Effector memory CD4-positive, alpha-beta T cell (primary cell): ENCODE measurements around the gene ATP7B.
"Not testable (repeated sequence)": the region's sequence is repeated elsewhere in the genome, so short reads cannot be mapped to it uniquely, and the experiment has no call there.

ENCODE experiments used
- DNase-seq, 3 donors: peaks; one replicate each; pipeline ENCODE4 v3.0.0-alpha.2; 2020
- H3K27ac ChIP-seq: 2 replicates; pipeline ENCODE4 v1.7.0; 2013; ENCODE audit warnings: mild to moderate bottlenecking, low read length, moderate library complexity; ENCODE audit not compliant: insufficient read depth, poor library complexity, severe bottlenecking
- H3K27me3 ChIP-seq: replicated peaks from 2 replicates; pipeline ENCODE4 v1.7.0; 2013; ENCODE audit warnings: mild to moderate bottlenecking, low read length; ENCODE audit not compliant: insufficient read depth, control insufficient read depth, poor library complexity, severe bottlenecking
- H3K36me3 ChIP-seq: 2 replicates; pipeline ENCODE4 v1.7.0; 2013; ENCODE audit warnings: mild to moderate bottlenecking, low read length, moderate library complexity; ENCODE audit not compliant: control insufficient read depth, insufficient read depth
- H3K4me1 ChIP-seq: 2 replicates; pipeline ENCODE4 v1.7.0; 2013; ENCODE audit warnings: low read length, mild to moderate bottlenecking; ENCODE audit not compliant: control insufficient read depth, insufficient read depth, poor library complexity, severe bottlenecking
- H3K4me3 ChIP-seq: 2 replicates; pipeline ENCODE4 v1.7.0; 2013; ENCODE audit warnings: low read length, low read depth, mild to moderate bottlenecking; ENCODE audit not compliant: insufficient read depth, poor library complexity, severe bottlenecking
- H3K9me3 ChIP-seq: 2 replicates; pipeline ENCODE4 v1.7.0; 2013; ENCODE audit warnings: mild to moderate bottlenecking, low read length, moderate library complexity; ENCODE audit not compliant: control insufficient read depth
- total RNA-seq, 3 donors: gene quantifications; one replicate each; lab custom pipeline; 2026; lab: John Stamatoyannopoulos, UW

ATP7B gene
- 1.6 to 2.9 (median 1.9) reads per million in 3 donors for total RNA-seq

DNA sequence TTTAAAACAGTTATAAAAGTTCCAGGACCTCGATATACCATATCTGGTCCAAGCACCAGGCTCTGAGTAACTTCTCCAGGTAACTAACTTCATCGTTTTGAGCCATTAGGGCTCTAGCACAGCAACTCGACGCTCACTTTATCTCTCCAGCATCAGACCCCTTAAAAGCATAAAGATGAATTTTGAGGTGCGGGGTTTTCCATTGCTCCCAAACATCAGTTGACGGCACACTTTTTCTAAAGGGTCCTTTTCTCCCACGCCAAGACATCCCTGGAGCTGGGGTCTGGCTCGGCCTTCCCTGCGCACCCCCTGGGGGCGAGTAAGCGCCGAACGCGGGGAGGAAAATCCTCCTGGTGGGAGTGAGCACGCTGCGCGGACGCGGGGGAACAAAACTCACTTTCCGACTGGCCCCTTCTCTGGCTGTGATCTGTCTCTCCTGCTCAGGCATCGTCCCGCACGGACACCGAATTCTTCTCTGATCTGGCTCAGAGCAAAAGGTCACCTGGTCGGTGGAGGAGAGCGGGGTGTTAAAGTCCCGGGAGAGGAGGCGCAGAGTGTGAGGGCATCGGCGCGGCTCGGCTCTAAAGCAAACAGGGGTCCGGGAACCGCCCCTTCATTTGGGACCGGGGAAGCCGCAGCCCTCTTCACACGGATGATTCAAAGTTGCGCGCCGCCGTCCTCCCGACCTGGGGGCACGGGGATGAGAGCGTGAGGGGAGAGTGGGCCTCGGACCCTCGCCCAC lies at the start of gene ATP7B:
ATP7B (minus strand) TSS at position 561 of the 742 bp plus-strand sequence; CDS start at position 448, 113 bp downstream.
- no peaks in the 10 kb centered on the region for H3K27me3 ChIP-seq
- H3K4me3 ChIP-seq, result peak within 1 kb of the TSS; percentile 94
- no peaks in the 10 kb centered on the region for H3K9me3 ChIP-seq
- H3K27ac ChIP-seq, result peak within 1 kb of the TSS; percentile 75
- DNase-seq, result peak in 1 of 3 donors; percentile 1
- H3K4me1 ChIP-seq, result peaks cover 11% of the 10 kb centered on the region
- no peaks in the 10 kb centered on the region for H3K36me3 ChIP-seq

DNA sequence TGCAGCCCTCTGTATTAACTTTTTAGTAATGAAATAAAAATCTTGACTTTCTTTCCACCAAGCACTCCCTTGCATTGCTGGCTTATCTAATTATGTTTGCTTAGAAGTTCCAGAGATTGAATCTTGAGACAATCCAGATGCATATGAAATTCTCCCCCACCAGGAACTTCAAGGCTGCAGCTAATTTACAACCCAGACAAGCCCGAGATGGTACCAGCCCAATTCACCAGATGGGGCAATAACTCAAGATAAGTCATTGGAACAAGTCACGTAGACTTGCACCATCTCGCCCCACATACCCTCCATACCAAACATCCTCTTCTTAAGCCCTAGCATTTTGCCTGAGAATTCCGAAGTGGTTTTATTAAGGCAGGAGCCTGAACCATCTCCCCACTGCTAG lies 42.2 kb upstream of the ATP7B start:
- H3K36me3 ChIP-seq, result no peaks in the 10 kb centered on the region
- H3K4me3 ChIP-seq, result no peak overlapping the region
- H3K4me1 ChIP-seq, result no peaks in the 10 kb centered on the region
- no peak for DNase-seq
- H3K27ac ChIP-seq, result no peak overlapping the region
- no peaks in the 10 kb centered on the region for H3K27me3 ChIP-seq
- H3K9me3 ChIP-seq, result no peaks in the 10 kb centered on the region

DNA sequence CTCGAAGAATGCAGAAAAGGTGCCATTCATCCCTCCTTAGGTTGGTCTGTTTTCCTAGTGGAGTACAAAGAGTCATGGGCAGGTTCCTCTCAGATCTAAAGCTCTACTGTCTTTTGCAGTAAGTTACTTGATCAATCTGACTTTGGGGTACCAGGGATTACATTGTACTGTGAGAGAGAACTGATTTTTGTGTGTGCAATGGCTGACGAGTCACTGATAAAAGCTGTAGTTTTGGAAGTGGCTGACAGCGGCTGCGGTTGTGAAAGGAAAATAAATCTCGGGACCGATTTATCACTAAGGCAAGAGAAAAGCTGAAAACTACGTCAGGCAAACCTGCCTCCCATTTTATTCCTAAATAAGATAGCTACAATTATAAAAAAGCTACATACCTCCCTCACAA lies 40.1 kb upstream of the ATP7B start:
- Histone ChIP-seq H3K9me3 (no peaks in the 10 kb centered on the region), H3K36me3 (no peaks in the 10 kb centered on the region), H3K4me1 (no peaks in the 10 kb centered on the region), H3K4me3 (no peak overlapping the region), H3K27me3 (no peaks in the 10 kb centered on the region), H3K27ac (no peak overlapping the region)
- DNase-seq, result no peak

DNA sequence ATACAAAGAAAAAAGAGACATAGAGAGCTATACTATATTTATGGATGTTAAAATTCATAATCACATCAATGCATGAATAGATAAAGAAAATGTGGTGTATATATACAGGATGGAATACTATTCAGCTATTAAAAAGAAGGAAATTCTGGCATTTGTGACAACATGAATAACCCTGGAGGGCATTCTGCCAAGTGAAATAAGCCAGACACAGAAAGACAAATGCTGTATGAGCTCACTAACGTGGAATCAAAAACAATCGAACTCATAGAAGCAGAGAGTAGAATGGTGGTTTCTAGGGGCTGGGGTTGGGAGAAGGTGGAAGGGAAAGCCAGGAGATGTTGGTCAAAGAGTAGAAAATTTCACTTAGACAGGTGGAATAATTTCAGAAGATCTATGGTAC lies 37.3 kb upstream of the ATP7B start:
- Histone ChIP-seq H3K27ac (no peak overlapping the region), H3K4me1 (no peaks in the 10 kb centered on the region), H3K4me3 (no peak overlapping the region), H3K9me3 (no peaks in the 10 kb centered on the region), H3K27me3 (no peaks in the 10 kb centered on the region), H3K36me3 (no peaks in the 10 kb centered on the region)
- no peak for DNase-seq

DNA sequence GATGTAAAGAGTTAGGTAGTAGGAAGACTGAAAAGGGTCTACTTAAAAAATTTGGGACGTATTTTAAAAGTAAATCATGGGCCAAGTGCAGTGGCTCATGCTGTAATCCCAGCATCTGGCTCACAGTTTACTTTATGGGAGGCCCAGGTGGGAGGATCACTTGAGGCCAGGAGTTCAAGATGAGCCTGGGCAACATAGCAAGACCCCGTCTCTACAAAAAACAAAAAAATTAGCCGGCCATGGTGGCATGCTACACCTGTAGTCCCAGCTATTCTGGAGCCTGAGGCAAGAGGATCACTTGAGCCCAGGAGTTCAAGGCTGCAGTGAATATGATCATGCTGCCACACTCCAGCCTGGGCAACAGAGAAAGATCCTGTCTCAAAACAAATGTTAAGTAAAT lies 36.2 kb upstream of the ATP7B start:
- DNase-seq, result no peak
- H3K4me3 ChIP-seq, result no peak overlapping the region
- H3K27ac ChIP-seq, result no peak overlapping the region
- no peaks in the 10 kb centered on the region for H3K4me1 ChIP-seq
- H3K27me3 ChIP-seq, result no peaks in the 10 kb centered on the region
- no peaks in the 10 kb centered on the region for H3K9me3 ChIP-seq
- no peaks in the 10 kb centered on the region for H3K36me3 ChIP-seq

DNA sequence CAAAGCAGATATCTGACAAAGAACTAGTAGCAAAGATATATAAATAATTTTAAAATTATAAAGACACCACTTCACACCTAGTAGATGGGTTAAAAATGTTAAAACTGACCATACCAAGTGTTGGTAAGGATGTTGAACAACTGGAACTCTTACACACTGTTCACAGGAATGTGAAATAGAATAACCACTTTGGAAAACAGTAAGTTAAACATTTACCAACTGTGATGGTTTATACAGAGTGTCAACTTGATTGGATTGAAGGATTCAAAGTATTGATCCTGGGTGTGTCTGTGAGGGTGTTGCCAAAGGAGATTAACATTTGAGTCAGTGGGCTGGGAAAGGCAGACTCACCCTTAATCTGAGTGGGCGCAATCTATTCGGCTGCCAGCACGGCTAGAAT lies 32.4 kb upstream of the ATP7B start:
- H3K4me3 ChIP-seq, result no peak overlapping the region

DNA sequence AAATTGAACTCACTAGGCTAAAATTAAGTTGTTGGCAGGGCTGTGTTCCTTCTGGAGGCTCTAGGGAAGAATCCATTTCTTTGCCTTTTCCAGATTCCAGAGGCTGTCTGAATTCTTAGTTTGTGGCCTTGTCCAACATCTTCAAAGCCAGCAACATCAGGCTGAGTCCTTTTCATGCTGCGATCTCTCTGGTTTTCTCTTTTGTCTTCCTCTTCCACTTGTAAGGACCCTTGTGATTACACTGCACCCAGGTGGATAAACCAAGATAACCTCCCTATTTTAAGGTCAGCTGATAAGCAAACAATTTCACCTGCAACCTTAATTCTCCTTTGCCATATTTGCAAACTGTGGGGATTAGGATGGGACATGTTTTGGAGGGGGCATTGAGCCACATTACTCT lies 24.8 kb upstream of the ATP7B start:
- no peak for DNase-seq
- no peaks in the 10 kb centered on the region for H3K27me3 ChIP-seq

More for the DNA sequence above, 32.4 kb upstream of the ATP7B start:
- no peak overlapping the region for H3K27ac ChIP-seq
- no peaks in the 10 kb centered on the region for H3K4me1 ChIP-seq
- DNase-seq, result no peak
- no peaks in the 10 kb centered on the region for H3K9me3 ChIP-seq
- no peaks in the 10 kb centered on the region for H3K27me3 ChIP-seq
- no peaks in the 10 kb centered on the region for H3K36me3 ChIP-seq

DNA sequence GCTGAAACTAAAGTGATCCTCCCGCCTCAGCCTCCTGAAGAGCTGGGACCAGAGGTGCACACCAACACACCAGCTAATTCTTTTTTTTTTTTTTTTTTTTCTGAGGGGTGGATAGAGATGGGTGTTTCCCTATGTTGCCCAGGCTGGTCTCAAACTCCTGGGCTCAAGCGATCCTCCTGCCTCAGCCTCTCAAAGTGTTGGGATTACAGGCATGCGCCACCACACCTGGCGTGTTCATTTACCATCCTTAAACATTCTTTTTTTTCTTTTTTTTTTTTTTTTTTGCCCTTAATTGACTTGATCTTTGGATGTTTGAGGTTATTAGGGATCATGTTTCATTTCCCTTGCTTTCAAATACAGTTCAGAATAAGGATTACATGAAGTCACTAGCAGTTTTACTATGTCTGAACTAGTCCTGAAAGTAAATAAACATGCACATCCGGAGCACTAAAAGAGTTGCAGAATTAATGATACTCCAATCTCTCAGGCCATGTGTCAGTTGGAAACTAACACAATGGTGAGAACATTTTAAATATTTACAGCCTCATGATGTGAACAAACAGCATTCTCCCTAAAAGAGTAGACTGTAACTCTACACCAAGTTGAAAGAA lies 23.5 kb upstream of the ATP7B start:
- DNase-seq, result no peak
- H3K4me1 ChIP-seq, result no peaks in the 10 kb centered on the region

More for the DNA sequence above, 24.8 kb upstream of the ATP7B start:
- Histone ChIP-seq H3K36me3 (no peaks in the 10 kb centered on the region), H3K4me1 (no peaks in the 10 kb centered on the region), H3K27ac (no peak overlapping the region), H3K4me3 (no peak overlapping the region), H3K9me3 (no peaks in the 10 kb centered on the region)

DNA sequence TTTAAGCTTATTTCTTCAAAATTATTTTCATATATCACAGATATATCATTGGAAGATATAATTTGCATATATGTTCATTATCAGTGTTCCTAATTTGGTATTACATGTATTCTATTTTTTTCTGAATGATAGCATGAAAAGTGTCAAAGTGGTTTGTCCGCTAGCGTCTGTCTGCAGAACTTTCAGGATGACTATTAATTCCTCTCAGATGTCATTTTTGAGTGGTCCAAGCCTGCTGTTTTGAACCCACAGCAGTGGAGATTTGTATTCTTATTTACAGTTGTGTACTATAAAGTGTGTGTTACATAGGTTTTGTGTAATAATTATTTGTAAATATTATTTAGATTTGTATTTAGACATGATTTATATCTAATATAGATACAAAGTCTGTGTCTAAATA lies 21.8 kb upstream of the ATP7B start:
- Histone ChIP-seq H3K9me3 (no peaks in the 10 kb centered on the region), H3K36me3 (peaks cover 4% of the 10 kb centered on the region), H3K27me3 (no peaks in the 10 kb centered on the region), H3K4me3 (no peak overlapping the region), H3K27ac (no peak overlapping the region), H3K4me1 (no peaks in the 10 kb centered on the region)
- no peak for DNase-seq

More for the DNA sequence above, 23.5 kb upstream of the ATP7B start:
- H3K27me3 ChIP-seq, result no peaks in the 10 kb centered on the region
- no peaks in the 10 kb centered on the region for H3K9me3 ChIP-seq
- H3K36me3 ChIP-seq, result no peaks in the 10 kb centered on the region
- no peak overlapping the region for H3K27ac ChIP-seq
- no peak overlapping the region for H3K4me3 ChIP-seq

DNA sequence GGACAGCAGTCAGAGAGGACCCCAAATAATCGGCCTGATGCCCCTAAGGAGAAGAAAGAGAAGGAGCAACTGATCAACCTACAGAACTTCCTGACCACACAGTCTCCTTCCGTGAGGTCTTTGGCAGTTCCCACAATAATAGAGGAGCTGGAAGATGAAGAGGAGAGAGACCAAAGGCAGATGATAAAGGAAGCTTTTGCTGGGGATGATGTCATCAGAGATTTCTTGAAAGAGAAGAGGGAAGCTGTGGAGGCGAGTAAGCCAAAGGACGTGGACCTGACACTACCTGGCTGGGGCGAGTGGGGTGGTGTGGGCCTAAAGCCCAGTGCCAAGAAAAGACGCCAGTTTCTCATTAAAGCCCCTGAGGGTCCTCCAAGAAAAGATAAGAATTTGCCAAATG lies 19.2 kb upstream of the ATP7B start:
- H3K9me3 ChIP-seq, H3K4me3 ChIP-seq, H3K27ac ChIP-seq, H3K27me3 ChIP-seq, H3K4me1 ChIP-seq, DNase-seq: not testable (repeated sequence)
- H3K36me3 ChIP-seq, result peaks cover 11% of the 10 kb centered on the region
